Vagina (tissue), 2 donors: ENCODE data around the gene KIF16B.

Source experiments
- POLR2A ChIP-seq, 2 donors: fragments of 450-650 bp; IDR thresholded peaks; one replicate each; pipeline ENCODE4 v1.6.1; 2017; ENCODE audit warnings: antibody characterized with exemption in 2 of 2, mild to moderate bottlenecking in 2 of 2, moderate library complexity in 2 of 2
- TF ChIP-seq, protein P1 (sequence below), 3 experiments: fragments of 450-650 bp in 2 of 3; fragments of 200-600 bp in 1 of 3; sonication (generic) in 1 of 3; IDR thresholded peaks; one replicate each; pipeline ENCODE4 v1.5.1; 2017 to 2019; ENCODE audit warnings: antibody characterized with exemption in 3 of 3, mild to moderate bottlenecking in 2 of 3, moderate library complexity in 2 of 3

DNA sequence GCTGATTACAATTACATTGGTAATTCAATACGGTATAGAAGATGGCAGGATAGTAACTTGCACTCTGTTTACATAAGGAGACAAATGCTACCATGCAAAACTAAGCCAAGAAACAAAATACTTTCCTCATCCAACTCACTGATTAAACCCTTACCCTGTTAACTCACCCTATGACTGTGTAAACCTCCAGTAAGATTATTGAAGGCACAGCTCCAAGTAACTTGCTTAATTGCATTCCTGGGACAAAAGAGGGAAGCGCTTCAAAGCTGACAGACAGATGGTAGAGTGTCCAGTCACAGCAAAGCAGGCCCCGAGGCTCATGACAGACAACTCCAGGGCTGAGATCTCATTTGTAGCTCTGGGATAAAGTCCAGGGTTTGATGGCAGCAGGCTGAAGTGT is 6.9 kb upstream of the KIF16B start:
- TF ChIP-seq, protein P1, sequence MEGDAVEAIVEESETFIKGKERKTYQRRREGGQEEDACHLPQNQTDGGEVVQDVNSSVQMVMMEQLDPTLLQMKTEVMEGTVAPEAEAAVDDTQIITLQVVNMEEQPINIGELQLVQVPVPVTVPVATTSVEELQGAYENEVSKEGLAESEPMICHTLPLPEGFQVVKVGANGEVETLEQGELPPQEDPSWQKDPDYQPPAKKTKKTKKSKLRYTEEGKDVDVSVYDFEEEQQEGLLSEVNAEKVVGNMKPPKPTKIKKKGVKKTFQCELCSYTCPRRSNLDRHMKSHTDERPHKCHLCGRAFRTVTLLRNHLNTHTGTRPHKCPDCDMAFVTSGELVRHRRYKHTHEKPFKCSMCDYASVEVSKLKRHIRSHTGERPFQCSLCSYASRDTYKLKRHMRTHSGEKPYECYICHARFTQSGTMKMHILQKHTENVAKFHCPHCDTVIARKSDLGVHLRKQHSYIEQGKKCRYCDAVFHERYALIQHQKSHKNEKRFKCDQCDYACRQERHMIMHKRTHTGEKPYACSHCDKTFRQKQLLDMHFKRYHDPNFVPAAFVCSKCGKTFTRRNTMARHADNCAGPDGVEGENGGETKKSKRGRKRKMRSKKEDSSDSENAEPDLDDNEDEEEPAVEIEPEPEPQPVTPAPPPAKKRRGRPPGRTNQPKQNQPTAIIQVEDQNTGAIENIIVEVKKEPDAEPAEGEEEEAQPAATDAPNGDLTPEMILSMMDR (IDR thresholded peaks at IDR 0.05): no peak
- no peak for TF ChIP-seq POLR2A (IDR thresholded peaks at IDR 0.05)
